ENCODE measurements around the gene TMEM207.

DNA sequence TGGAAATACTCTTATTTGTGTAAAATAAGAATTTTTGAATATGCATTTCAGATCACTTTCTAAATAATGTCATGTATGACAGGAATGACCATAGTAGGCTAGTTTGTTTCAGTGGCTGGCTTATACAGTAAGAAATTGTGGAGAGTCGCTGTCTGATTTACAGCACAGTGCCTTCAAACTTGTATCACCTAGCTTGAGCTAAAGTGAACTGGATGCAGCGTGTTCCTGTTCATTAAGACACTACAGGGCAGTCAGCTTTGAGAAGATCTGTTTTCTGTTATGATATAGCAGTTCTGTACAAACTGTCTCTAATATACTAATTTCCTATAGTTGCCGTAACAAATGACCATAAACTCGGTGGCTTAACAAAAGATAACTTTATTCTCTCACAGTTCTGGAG lies 51.8 kb downstream of the TMEM207 start:
- TF ChIP-seq JUND (IDR thresholded peaks at IDR 0.05): no peak
- no peak for TF ChIP-seq CTCF (IDR thresholded peaks at IDR 0.05)
- no peak for TF ChIP-seq RCOR1 (IDR thresholded peaks at IDR 0.05; ENCODE audit: low read length)

Measured in SK-N-SH (cell line).